ENCODE measurements around the gene ANKHD1. TPM values are rescaled to one million over a fixed set of nuclear protein-coding genes. Genes with fewer than 3 reads are reported as not detected.

Gene ANKHD1
- total RNA-seq, 1 donor = 81.1 TPM

GRCh38 chr5:140361901-140362300 lies 39.7 kb upstream of the ANKHD1 start:
- Histone ChIP-seq H3K27me3 (ENCODE audit: insufficient read depth, low read length) (peaks cover 5% of the 10 kb centered on the region), H3K4me1 (ENCODE audit: insufficient read depth, low read length) (peaks cover 8% of the 10 kb centered on the region), H2AFZ (ENCODE audit: low read length) (no peak overlapping the region), H4K20me1 (ENCODE audit: insufficient read depth, low read length) (no peaks in the 10 kb centered on the region), H3K4me2 (ENCODE audit: insufficient read depth, low read length) (no peak overlapping the region), H3K79me2 (ENCODE audit: insufficient read depth, low read length) (no peaks in the 10 kb centered on the region), H3K9me3 (ENCODE audit: low read depth, low read length) (no peaks in the 10 kb centered on the region), H3K27ac (ENCODE audit: low read depth, low read length) (no peak overlapping the region), H3K4me3 (ENCODE audit: insufficient read depth, low read length) (no peak overlapping the region), H3K36me3 (ENCODE audit: insufficient read depth, low read length) (no peaks in the 10 kb centered on the region)
- TF ChIP-seq CTCF (IDR thresholded peaks at IDR 0.05; ENCODE audit: extremely low read depth, low read depth, low read length) = no peak
- no peak for DNase-seq (ENCODE audit: insufficient read length, low spot score, missing footprints)

GRCh38 chr5:140362311-140362710 lies 39.3 kb upstream of the ANKHD1 start:
- TF ChIP-seq CTCF (IDR thresholded peaks at IDR 0.05; ENCODE audit: extremely low read depth, low read depth, low read length) = no peak
- Histone ChIP-seq H3K9me3 (ENCODE audit: low read depth, low read length) (no peaks in the 10 kb centered on the region), H3K27me3 (ENCODE audit: insufficient read depth, low read length) (peaks cover 5% of the 10 kb centered on the region), H3K27ac (ENCODE audit: low read depth, low read length) (no peak overlapping the region), H3K4me2 (ENCODE audit: insufficient read depth, low read length) (no peak overlapping the region), H2AFZ (ENCODE audit: low read length) (no peak overlapping the region), H3K4me1 (ENCODE audit: insufficient read depth, low read length) (peaks cover 5% of the 10 kb centered on the region), H3K79me2 (ENCODE audit: insufficient read depth, low read length) (no peaks in the 10 kb centered on the region), H3K4me3 (ENCODE audit: insufficient read depth, low read length) (no peak overlapping the region), H4K20me1 (ENCODE audit: insufficient read depth, low read length) (no peaks in the 10 kb centered on the region), H3K36me3 (ENCODE audit: insufficient read depth, low read length) (no peaks in the 10 kb centered on the region)
- DNase-seq (ENCODE audit: insufficient read length, low spot score, missing footprints) = no peak

GRCh38 chr5:140362875-140363630 lies 38.6 kb upstream of the ANKHD1 start:
- peak overlapping the region; percentile 66 for H3K4me3 ChIP-seq (ENCODE audit: insufficient read depth, low read length)
- TF ChIP-seq CTCF (IDR thresholded peaks at IDR 0.05; ENCODE audit: extremely low read depth, low read depth, low read length) = peak; percentile 88
- peak overlapping the region; percentile 85 for H3K4me2 ChIP-seq (ENCODE audit: insufficient read depth, low read length)
- H4K20me1 ChIP-seq (ENCODE audit: insufficient read depth, low read length) = no peaks in the 10 kb centered on the region
- peak overlapping the region; percentile 81 for H2AFZ ChIP-seq (ENCODE audit: low read length)
- H3K36me3 ChIP-seq (ENCODE audit: insufficient read depth, low read length) = no peaks in the 10 kb centered on the region
- no peaks in the 10 kb centered on the region for H3K79me2 ChIP-seq (ENCODE audit: insufficient read depth, low read length)
- DNase-seq (ENCODE audit: insufficient read length, low spot score, missing footprints) = peak; percentile 97
- H3K27ac ChIP-seq (ENCODE audit: low read depth, low read length) = no peak overlapping the region
- H3K4me1 ChIP-seq (ENCODE audit: insufficient read depth, low read length) = no peaks in the 10 kb centered on the region
- H3K9me3 ChIP-seq (ENCODE audit: low read depth, low read length) = no peaks in the 10 kb centered on the region
- peaks cover 5% of the 10 kb centered on the region for H3K27me3 ChIP-seq (ENCODE audit: insufficient read depth, low read length)

GRCh38 chr5:140363631-140364471 lies 37.8 kb upstream of the ANKHD1 start:
- no peaks in the 10 kb centered on the region for H3K9me3 ChIP-seq (ENCODE audit: low read depth, low read length)
- no peaks in the 10 kb centered on the region for H4K20me1 ChIP-seq (ENCODE audit: insufficient read depth, low read length)
- H3K4me2 ChIP-seq (ENCODE audit: insufficient read depth, low read length) = peak overlapping the region; percentile 85
- H3K27me3 ChIP-seq (ENCODE audit: insufficient read depth, low read length) = peaks cover 5% of the 10 kb centered on the region
- peak overlapping the region; percentile 66 for H3K4me3 ChIP-seq (ENCODE audit: insufficient read depth, low read length)
- TF ChIP-seq CTCF (IDR thresholded peaks at IDR 0.05; ENCODE audit: extremely low read depth, low read depth, low read length) = no peak
- no peaks in the 10 kb centered on the region for H3K79me2 ChIP-seq (ENCODE audit: insufficient read depth, low read length)
- peak overlapping the region; percentile 81 for H2AFZ ChIP-seq (ENCODE audit: low read length)
- no peak for DNase-seq (ENCODE audit: insufficient read length, low spot score, missing footprints)
- H3K4me1 ChIP-seq (ENCODE audit: insufficient read depth, low read length) = no peaks in the 10 kb centered on the region
- H3K36me3 ChIP-seq (ENCODE audit: insufficient read depth, low read length) = no peaks in the 10 kb centered on the region
- no peak overlapping the region for H3K27ac ChIP-seq (ENCODE audit: low read depth, low read length)
